ENCODE measurements around the gene GABRB3. TPM values are rescaled to one million over a fixed set of nuclear protein-coding genes. Genes with fewer than 3 reads are reported as not detected.

Gene GABRB3
- polyA plus RNA-seq (2011; rRNA removed) (129 and 188 TPM in 2 replicates), polyA plus RNA-seq (2017; fragmentation: RNase III; extraction: RNeasy Plus Mini Kit Qiagen cat#74134 plus additional on column Dnase treatment) (75.6 to 81.9 TPM (median 78.3 TPM) in 3 replicates), polyA minus RNA-seq (2011; rRNA and poly(A)+ RNA removed) (217 and 231 TPM in 2 replicates)
- polyA plus RNA-seq (2012; cell fraction: cytosol; rRNA removed) = 39.8 and 48.9 TPM in 2 replicates
- 24.7 and 43.6 TPM in 2 replicates for polyA plus RNA-seq (2012; cell fraction: nucleus; rRNA removed)

- FAIRE-seq (no peak), ATAC-seq (peak; percentile 51 to 70), DNase-seq (ENCODE audit: low read depth in 1 of 2, low spot score in 1 of 2) (peak; percentile 32 to 35)
- CTCF ChIA-PET = no interaction called here
- Histone ChIP-seq H3K9me3 (no peaks in the 10 kb centered on the region), H3K4me3 (peak within 1 kb of the TSS; percentile 84), H3K4me2 (peak within 1 kb of the TSS; percentile 78), H3K27ac (peak within 1 kb of the TSS; percentile 83 to 97), H3K4me1 (peaks cover 31% of the 10 kb centered on the region)
- TF ChIP-seq HEYL (CRISPR knock-in tag; IDR thresholded peaks at IDR 0.05) = no peak
- no peak for TF ChIP-seq BCL3 (IDR thresholded peaks at IDR 0.05)
- TF ChIP-seq POLR2A (IDR thresholded peaks at IDR 0.05; ENCODE audit: low read length) = peak; percentile 12; the same call in 1 of the 2 replicates
- POLR2A ChIA-PET = interaction anchor here (2.3 kb wide), 1 partner anchor 143 kb away, joined by 5 read pairs; no protein-coding TSS in a partner anchor
- 29% methylated on average over 32 of the region's 112 CpGs for WGBS (ENCODE audit: missing lambda C conversion rate)
Measured at GRCh38 chr15:26772154-26773066, at the start of gene GABRB3. Gene GABRB3 (minus strand): TSS chr15:26773066.

- DNase-seq (ENCODE audit: low read depth in 1 of 2, low spot score in 1 of 2) (no peak), ATAC-seq (no peak), FAIRE-seq (no peak)
- ChIA-PET CTCF (interaction anchor here (1.6 kb wide), 1 partner anchor 57 kb away, joined by 3 read pairs; no protein-coding TSS in a partner anchor), POLR2A (no interaction called here)
- WGBS (ENCODE audit: missing lambda C conversion rate) = 41% methylated on average over 15 of the region's 15 CpGs
- H3K9me3 ChIP-seq = no peaks in the 10 kb centered on the region
- H3K27ac ChIP-seq = no peak overlapping the region
- no peak overlapping the region for H3K4me3 ChIP-seq
- TF ChIP-seq EHF (CRISPR knock-in tag; IDR thresholded peaks at IDR 0.05) (no peak), E2F6 (IDR thresholded peaks at IDR 0.05; ENCODE audit: borderline replicate concordance, low read depth) (no peak), REST (IDR thresholded peaks at IDR 0.05) (no peak), EP300 (IDR thresholded peaks at IDR 0.05) (no peak), POLR2AphosphoS2 (conservative IDR thresholded peaks at IDR 0.05; ENCODE audit: low read length) (no peak), CTCF (IDR thresholded peaks at IDR 0.05) (no peak), TFCP2L1 (CRISPR knock-in tag; IDR thresholded peaks at IDR 0.05) (no peak), ZSCAN20 (CRISPR knock-in tag; IDR thresholded peaks at IDR 0.05) (no peak), FOXS1 (CRISPR knock-in tag; IDR thresholded peaks at IDR 0.05) (no peak), TP53 (CRISPR knock-in tag; IDR thresholded peaks at IDR 0.05) (no peak), CHD2 (IDR thresholded peaks at IDR 0.05; ENCODE audit: low read length, partially characterized antibody) (no peak), RAD21 (conservative IDR thresholded peaks at IDR 0.05 in 1 of 2, IDR thresholded peaks at IDR 0.05 in 1 of 2) (no peak), RCOR1 (IDR thresholded peaks at IDR 0.05; ENCODE audit: low read depth, low read length) (no peak), NFE2L2 (conservative IDR thresholded peaks at IDR 0.05; ENCODE audit: low read length) (no peak), ZFP36 (IDR thresholded peaks at IDR 0.05; ENCODE audit: borderline replicate concordance, partially characterized antibody) (no peak), RNF2 (IDR thresholded peaks at IDR 0.05; ENCODE audit: borderline replicate concordance, low read depth) (no peak), HOXB5 (CRISPR knock-in tag; IDR thresholded peaks at IDR 0.05) (no peak), ELK1 (IDR thresholded peaks at IDR 0.05; ENCODE audit: low read depth, low read length) (no peak), MAX (IDR thresholded peaks at IDR 0.05) (no peak), BHLHE40 (IDR thresholded peaks at IDR 0.05; ENCODE audit: low read depth, low read length) (no peak)
- no peaks in the 10 kb centered on the region for H3K4me1 ChIP-seq
- no peak overlapping the region for H3K4me2 ChIP-seq
Measured at GRCh38 chr15:26807517-26808427, 34.9 kb upstream of the GABRB3 start.
